ENCODE data around the gene ACACA.

GRCh38 chr17:37322106-37322505 lies 84.5 kb downstream of the ACACA start:
- TF ChIP-seq CTCF (IDR thresholded peaks at IDR 0.05) (no peak), EZH2 (IDR thresholded peaks at IDR 0.05; ENCODE audit: borderline replicate concordance, insufficient read depth, low read depth, low read length, poor library complexity, severe bottlenecking) (no peak)

Data from B cell (primary cell).